Hepatocyte (in vitro differentiated cells): ENCODE measurements around the gene PTPRN2. TPM values are rescaled to one million over a fixed set of nuclear protein-coding genes. Genes with fewer than 3 reads are reported as not detected.

ENCODE experiments used
- DNase-seq: peaks from one replicate; pipeline ENCODE4 v3.0.0-alpha.2; 2016; ENCODE audit warnings: low spot score
- H2AFZ ChIP-seq: fragments of 200-600 bp; sonication (generic); 2 replicates; pipeline ENCODE4 v1.6.0; 2016; ENCODE audit warnings: antibody characterized with exemption, mild to moderate bottlenecking
- H3K27ac ChIP-seq: fragments of 200-600 bp; sonication (generic); 2 replicates; pipeline ENCODE4 v1.5.1; 2016; ENCODE audit warnings: mild to moderate bottlenecking
- H3K27me3 ChIP-seq: fragments of 200-600 bp; sonication (generic); 2 replicates; pipeline ENCODE4 v1.6.1; 2016
- H3K36me3 ChIP-seq: fragments of 200-600 bp; sonication (generic); replicated peaks from 2 replicates; pipeline ENCODE4 v1.5.1; 2016; ENCODE audit warnings: low read depth; ENCODE audit not compliant: insufficient read depth
- H3K4me1 ChIP-seq: fragments of 200-600 bp; sonication (generic); 2 replicates; pipeline ENCODE4 v1.5.1; 2016; ENCODE audit warnings: mild to moderate bottlenecking, moderate library complexity; ENCODE audit not compliant: insufficient read depth
- H3K4me2 ChIP-seq: fragments of 200-600 bp; sonication (generic); 2 replicates; pipeline ENCODE4 v1.6.0; 2016
- H3K4me3 ChIP-seq: fragments of 200-600 bp; sonication (generic); 2 replicates; pipeline ENCODE4 v1.5.1; 2016; ENCODE audit warnings: mild to moderate bottlenecking
- H3K79me2 ChIP-seq: fragments of 200-600 bp; sonication (generic); 2 replicates; pipeline ENCODE4 v1.6.0; 2017; ENCODE audit warnings: mild to moderate bottlenecking
- H3K9me2 ChIP-seq: fragments of 200-600 bp; sonication (generic); replicated peaks from 2 replicates; pipeline ENCODE4 v1.6.0; 2017; ENCODE audit warnings: mild to moderate bottlenecking; ENCODE audit not compliant: insufficient read depth
- H3K9me3 ChIP-seq: fragments of 200-600 bp; sonication (generic); 2 replicates; pipeline ENCODE4 v1.5.1; 2016; ENCODE audit warnings: low read depth, mild to moderate bottlenecking
- H4K20me1 ChIP-seq: fragments of 200-600 bp; sonication (generic); 2 replicates; pipeline ENCODE4 v1.6.0; 2016; ENCODE audit warnings: mild to moderate bottlenecking; ENCODE audit not compliant: insufficient read depth, poor library complexity, severe bottlenecking
- EZH2 ChIP-seq: fragments of 200-600 bp; sonication (generic); IDR thresholded peaks from 2 replicates; pipeline ENCODE4 v1.6.1; 2016; ENCODE audit warnings: antibody characterized with exemption, mild to moderate bottlenecking, borderline replicate concordance
- EZH2phosphoT487 ChIP-seq: fragments of 200-600 bp; sonication (generic); IDR thresholded peaks from one replicate; pipeline ENCODE4 v1.6.1; 2018; ENCODE audit warnings: antibody characterized with exemption, mild to moderate bottlenecking, low read depth, moderate library complexity; ENCODE audit not compliant: unreplicated experiment, severe bottlenecking
- WGBS: methylation state at CpG from one replicate; pipeline ENCODE4 v1.1.6; 2016; ENCODE audit warnings: low lambda C conversion rate; ENCODE audit errors: missing lambda C conversion rate; 5-methylcytosine and 5-hydroxymethylcytosine counted together
- polyA plus RNA-seq: library from polyadenylated mRNA; unstranded; fragments of >200 nt; fragmentation: Nextera tagmentation; extraction: Ambion mirVana; gene quantifications from 2 replicates; pipeline ENCODE4 v1.2.1, GENCODE V29; 2016
- total RNA-seq: library from RNA; depleted of rRNA; stranded (reverse); fragments of >200 nt; gene quantifications from 2 replicates; pipeline ENCODE4 v1.2.3, GENCODE V29; 2014
- TF ChIP-seq, protein P1 (sequence below): fragments of 200-600 bp; sonication (generic); IDR thresholded peaks from 2 replicates; pipeline ENCODE4 v1.5.1; 2016; ENCODE audit warnings: antibody characterized with exemption, mild to moderate bottlenecking; ENCODE audit not compliant: poor library complexity

PTPRN2 gene
- total and polyA plus RNA-seq, 2 experiments from 2014 or later = 2.1 to 3.3 TPM

DNA sequence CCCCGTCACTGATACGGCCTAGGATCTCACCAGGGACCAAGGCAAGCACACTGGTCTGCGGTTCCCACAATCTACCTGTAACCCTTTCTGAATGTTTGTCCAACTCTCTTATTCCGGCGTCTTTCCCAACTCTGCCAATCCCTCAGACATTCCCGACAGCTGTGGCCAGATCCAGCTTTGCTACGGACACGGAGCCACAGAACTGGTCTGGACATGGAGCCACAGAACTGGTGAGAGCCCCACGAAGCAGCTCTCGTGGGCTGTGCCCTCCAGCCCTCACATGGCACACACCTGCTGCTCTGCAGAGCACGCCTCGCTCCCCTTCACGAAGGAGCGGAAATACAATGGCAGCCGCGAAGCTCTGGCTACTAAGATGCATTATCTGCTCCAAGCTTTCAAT lies 874.0 kb downstream of the PTPRN2 start:
- H4K20me1 ChIP-seq = no peaks in the 10 kb centered on the region
- 87% methylated on average over 16 of the region's 16 CpGs for WGBS
- H3K27me3 ChIP-seq = no peaks in the 10 kb centered on the region
- H3K9me3 ChIP-seq = no peaks in the 10 kb centered on the region
- no peaks in the 10 kb centered on the region for H3K79me2 ChIP-seq
- no peaks in the 10 kb centered on the region for H3K9me2 ChIP-seq
- H3K4me1 ChIP-seq = no peaks in the 10 kb centered on the region
- H3K27ac ChIP-seq = no peak overlapping the region
- H2AFZ ChIP-seq = no peak overlapping the region
- H3K4me3 ChIP-seq = no peak overlapping the region
- H3K4me2 ChIP-seq = no peak overlapping the region
- no peak for DNase-seq
- H3K36me3 ChIP-seq = no peaks in the 10 kb centered on the region
- TF ChIP-seq EZH2phosphoT487 (no peak), EZH2 (no peak)
- TF ChIP-seq, protein P1, sequence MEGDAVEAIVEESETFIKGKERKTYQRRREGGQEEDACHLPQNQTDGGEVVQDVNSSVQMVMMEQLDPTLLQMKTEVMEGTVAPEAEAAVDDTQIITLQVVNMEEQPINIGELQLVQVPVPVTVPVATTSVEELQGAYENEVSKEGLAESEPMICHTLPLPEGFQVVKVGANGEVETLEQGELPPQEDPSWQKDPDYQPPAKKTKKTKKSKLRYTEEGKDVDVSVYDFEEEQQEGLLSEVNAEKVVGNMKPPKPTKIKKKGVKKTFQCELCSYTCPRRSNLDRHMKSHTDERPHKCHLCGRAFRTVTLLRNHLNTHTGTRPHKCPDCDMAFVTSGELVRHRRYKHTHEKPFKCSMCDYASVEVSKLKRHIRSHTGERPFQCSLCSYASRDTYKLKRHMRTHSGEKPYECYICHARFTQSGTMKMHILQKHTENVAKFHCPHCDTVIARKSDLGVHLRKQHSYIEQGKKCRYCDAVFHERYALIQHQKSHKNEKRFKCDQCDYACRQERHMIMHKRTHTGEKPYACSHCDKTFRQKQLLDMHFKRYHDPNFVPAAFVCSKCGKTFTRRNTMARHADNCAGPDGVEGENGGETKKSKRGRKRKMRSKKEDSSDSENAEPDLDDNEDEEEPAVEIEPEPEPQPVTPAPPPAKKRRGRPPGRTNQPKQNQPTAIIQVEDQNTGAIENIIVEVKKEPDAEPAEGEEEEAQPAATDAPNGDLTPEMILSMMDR = no peak

GRCh38 chr7:157712666-157713235 lies 874.9 kb downstream of the PTPRN2 start:
- no peak overlapping the region for H3K4me3 ChIP-seq
- no peaks in the 10 kb centered on the region for H3K79me2 ChIP-seq
- no peak overlapping the region for H3K27ac ChIP-seq
- no peak overlapping the region for H2AFZ ChIP-seq
- 78% methylated on average over 15 of the region's 15 CpGs for WGBS
- DNase-seq = no peak
- H3K4me2 ChIP-seq = no peak overlapping the region
- H3K27me3 ChIP-seq = no peaks in the 10 kb centered on the region
- H3K9me3 ChIP-seq = no peaks in the 10 kb centered on the region
- no peaks in the 10 kb centered on the region for H3K4me1 ChIP-seq
- H3K36me3 ChIP-seq = no peaks in the 10 kb centered on the region
- H3K9me2 ChIP-seq = no peaks in the 10 kb centered on the region
- no peaks in the 10 kb centered on the region for H4K20me1 ChIP-seq
- TF ChIP-seq EZH2 = no peak
- TF ChIP-seq, protein P1 = no peak
- no peak for TF ChIP-seq EZH2phosphoT487

- WGBS = 86% methylated on average over 13 of the region's 27 CpGs
- no peaks in the 10 kb centered on the region for H3K27me3 ChIP-seq
- no peak overlapping the region for H3K4me2 ChIP-seq
- H4K20me1 ChIP-seq = no peaks in the 10 kb centered on the region
- H3K27ac ChIP-seq = no peak overlapping the region
- H3K4me3 ChIP-seq = no peak overlapping the region
- no peaks in the 10 kb centered on the region for H3K36me3 ChIP-seq
- H3K4me1 ChIP-seq = no peaks in the 10 kb centered on the region
- H3K79me2 ChIP-seq = no peaks in the 10 kb centered on the region
- no peaks in the 10 kb centered on the region for H3K9me2 ChIP-seq
- no peak overlapping the region for H2AFZ ChIP-seq
- no peak for DNase-seq
- TF ChIP-seq, protein P1 = no peak
- TF ChIP-seq EZH2phosphoT487 = no peak
- TF ChIP-seq EZH2 = no peak
- no peaks in the 10 kb centered on the region for H3K9me3 ChIP-seq
Measured at GRCh38 chr7:157711353-157711888, 876.2 kb downstream of the PTPRN2 start.
